NOMO-1 treated with dmso at 0.1 percent for 144 hours (cell line): Measurements from ENCODE around the gene BMF.
A peak's percentile ranks its signal among the peaks of the same experiment; 100 is the strongest.

Source experiments
- DNase-seq: peaks from one replicate; lab custom pipeline; 2025; ENCODE audit not compliant: unreplicated experiment; lab: John Stamatoyannopoulos, UW

Gene BMF

DNA sequence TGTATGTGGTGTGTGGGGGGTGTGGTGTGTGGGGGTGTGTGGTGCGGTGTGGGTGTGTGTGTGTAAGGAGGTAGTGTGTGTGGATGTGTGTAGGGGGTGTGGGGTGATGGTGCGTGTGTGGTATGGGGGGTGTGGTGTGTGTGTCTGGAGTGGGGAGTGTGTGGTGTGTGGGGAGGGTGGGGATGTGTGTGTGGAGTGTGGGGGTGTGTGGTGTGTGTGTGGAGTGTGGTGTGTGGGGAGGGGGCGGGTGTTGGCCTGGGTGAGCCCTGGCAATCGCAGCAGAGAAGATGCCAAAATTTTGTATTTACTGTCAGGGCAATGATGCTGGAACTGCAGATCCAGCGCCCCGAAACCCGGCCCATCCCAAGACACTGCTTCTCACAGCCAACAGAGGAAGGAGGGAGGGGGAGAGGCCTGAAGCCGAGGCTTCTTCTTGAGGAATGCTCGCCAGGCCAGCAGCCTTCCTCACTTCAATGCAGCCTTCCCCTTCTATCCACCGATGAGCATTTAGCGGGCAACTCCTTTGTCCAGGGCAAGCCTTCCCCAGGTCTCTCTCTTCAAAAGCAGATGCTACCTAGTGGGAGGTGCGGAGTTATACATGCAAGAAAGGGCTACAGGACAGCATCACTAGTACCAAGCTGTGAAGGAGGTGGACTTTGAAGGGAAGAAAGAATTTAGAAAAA, 57.8 kb downstream of the BMF start:
- DNase-seq: no peak

DNA sequence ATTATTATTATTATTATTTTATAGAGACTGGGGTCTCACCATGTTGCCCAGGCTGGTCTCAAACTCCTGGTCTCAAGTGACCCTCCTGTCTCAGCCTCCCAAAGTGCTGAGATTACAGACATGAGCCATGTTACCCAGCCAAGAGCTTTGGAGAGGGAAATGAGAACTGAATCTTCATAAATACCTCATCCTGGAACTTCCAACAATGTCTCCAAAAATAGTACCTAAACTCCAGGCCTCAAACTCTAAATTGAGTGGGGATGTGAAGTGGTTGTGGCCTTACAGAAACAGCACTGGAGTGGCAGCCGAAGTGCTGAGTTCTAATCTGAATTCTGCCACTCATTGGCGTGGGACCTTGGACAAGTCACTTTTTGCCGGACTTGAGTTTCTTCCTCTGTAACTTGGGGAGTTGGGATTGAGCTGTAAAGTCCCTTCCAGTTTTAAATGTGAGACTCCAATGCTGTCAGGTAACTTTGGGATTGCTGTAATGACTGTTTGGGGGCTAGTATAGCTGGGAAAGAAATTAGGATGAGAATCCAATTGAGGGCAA, 59.7 kb downstream of the BMF start:
- DNase-seq: no peak

DNA sequence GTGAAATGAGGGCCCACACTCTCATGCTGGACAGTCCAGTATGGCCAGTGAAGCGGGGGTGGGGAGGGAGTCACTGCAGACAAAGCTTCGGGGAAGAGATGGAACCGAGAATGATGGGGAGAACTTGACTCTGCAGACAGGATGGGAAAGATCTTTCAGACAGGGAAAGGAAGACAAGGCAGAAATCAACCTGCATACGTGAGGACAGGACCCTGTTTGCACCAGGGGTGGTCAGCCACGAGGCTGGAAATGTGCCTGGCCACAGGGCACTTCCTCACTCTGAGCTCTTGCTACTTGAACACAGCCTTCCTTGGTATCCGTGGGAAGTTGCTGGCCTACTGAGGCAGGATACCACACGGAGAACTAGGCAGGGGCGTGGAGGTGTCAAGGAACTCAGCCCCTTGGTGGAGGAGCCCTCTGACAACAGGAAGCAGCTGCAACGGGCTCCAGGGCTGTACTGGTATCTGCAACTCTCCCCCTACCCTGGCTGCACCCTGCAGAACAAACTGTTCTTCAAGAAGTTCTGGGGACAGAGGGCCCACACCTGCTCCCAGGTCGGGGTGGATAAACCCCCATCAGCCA, 60.4 kb downstream of the BMF start:
- no peak for DNase-seq

DNA sequence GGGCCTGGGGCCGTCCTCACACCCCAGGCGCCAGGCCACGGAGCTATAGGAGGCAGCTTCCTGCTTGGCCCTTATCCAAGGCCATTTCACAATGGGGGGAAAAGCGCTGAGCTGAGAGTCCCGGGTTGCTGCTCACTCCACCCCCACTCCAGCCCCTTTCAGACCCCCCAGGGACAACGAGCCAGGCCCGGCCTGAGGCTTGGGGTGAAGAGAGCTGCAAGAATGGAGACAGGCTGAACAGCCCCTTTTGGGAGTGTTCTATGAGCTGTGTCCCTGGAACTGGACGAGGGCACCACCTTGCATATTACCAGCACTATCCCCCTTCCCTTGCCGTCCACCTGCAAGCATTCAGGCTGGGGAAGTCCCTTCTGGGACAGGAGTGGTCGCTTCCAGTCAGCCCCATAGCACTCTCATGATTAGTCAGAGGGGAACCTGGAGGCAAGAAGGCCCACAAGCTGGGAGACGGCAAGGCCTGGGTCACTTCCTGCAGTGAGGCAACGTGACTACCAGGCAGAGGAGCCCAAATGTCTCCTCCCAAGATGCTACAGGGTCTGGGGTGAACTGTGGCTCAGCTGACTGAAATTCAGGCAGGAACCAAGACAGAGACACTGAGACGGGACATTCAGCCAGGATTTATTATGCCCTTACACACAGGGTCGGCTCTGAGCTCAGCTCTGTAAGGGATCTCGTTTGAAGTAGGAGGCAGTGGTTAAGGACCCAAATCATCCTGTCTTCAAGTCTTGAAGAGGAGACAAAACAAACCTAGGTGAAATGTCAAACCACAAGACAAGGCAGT, 61.1 kb downstream of the BMF start:
- DNase-seq: peak; percentile 55

DNA sequence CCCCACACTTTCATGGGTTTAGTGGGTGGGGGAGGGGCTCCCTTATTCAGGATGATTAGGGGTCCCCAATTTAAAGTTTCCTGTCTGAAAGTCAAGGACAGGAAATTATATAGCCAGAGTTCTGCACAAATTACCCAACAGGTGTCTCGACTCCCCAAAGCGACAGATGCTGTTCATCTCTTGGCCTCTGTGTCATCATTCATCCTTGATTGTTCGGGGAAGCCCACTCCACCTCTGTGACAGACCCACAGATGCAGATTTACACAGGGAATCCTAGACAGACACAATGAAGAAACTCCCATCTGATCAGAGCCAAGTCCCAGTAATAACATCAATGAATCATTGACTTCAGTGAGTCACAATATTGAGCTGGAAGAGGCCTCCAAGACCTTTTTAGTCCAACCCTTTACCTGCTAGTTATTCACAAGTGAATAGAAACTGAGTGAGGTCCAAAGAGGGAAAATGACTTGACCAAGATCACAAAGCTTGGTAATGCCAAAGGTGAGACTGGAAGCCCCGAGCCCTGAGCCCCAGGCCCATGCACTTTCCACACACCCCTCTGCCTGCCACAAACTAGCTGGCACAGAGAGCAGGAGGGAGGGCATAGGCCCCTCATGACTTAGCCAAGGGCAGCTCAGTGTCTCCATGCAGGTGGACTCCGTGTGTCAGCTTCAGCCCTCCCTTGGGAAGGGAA, 61.8 kb downstream of the BMF start:
- no peak for DNase-seq

DNA sequence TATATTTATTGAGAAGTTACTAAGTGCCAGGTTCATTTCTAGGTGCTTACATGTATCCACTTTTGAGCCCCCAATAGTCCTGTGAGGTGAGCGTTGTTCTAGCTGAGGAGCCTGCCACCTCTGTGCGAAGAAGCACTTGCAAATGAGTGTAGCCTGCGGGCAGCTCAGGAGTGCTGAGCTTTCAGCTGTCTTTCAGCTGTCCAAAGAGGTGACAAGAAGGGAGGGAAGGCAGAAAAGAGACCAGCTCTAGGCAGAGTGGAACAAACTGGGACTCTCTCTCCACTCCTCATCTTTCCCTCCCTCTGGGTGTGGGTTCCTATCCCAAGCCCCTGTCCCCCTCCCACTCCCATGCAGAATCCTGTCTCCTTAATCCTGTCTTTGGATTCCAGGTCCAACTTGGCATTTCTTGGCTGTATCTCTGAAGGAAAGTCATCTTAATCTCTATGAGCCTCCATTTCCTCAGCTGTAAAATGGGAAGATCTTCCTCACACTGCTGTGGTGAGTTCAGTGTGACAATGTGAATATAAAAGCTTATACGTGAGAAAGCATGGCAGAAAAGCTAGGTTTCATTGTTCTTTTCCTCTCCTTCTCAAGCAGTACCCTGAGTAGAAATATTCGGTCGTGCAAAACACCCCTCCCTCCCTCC, 63.0 kb downstream of the BMF start:
- no peak for DNase-seq

DNA sequence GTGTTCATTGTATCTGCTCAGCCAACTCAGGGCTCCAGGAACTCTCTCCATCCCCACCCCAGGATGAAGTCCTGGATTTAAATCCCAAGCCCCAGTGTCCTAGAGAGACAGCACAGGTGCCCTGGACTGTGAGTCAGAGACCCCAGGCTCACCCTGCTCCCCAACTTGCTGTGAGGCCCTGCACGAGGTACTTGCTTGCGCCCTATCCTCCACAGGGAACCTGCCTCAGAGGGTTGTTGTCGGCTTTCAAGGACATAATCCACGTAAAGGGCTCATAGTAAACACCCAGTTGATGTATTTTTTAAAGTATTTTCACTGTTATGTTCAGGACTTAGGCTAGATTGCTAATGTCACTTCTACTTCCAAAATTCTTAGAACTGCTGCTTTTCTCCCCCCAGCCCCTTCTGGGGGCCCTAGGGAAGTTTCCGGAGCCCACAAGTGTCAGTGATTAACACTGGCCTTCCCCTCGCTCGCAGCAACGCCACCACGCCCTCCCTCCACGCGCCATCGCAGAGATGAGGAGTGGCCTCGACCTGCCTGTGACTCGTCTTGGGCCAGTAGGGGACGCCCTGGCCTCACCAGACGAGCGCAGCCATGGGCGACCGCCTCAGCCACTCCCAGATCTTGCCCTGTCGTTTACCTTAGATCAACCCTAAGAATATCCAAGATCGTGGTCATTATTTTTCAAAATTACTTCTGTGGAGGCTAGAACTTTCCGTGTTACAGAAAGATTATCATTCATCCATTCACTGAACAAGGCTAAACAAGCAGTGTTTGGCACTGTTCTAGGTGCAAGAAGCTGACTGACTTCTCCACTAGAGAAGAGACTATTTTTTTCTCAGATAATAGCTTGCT, 63.7 kb downstream of the BMF start:
- DNase-seq: peak; percentile 58

DNA sequence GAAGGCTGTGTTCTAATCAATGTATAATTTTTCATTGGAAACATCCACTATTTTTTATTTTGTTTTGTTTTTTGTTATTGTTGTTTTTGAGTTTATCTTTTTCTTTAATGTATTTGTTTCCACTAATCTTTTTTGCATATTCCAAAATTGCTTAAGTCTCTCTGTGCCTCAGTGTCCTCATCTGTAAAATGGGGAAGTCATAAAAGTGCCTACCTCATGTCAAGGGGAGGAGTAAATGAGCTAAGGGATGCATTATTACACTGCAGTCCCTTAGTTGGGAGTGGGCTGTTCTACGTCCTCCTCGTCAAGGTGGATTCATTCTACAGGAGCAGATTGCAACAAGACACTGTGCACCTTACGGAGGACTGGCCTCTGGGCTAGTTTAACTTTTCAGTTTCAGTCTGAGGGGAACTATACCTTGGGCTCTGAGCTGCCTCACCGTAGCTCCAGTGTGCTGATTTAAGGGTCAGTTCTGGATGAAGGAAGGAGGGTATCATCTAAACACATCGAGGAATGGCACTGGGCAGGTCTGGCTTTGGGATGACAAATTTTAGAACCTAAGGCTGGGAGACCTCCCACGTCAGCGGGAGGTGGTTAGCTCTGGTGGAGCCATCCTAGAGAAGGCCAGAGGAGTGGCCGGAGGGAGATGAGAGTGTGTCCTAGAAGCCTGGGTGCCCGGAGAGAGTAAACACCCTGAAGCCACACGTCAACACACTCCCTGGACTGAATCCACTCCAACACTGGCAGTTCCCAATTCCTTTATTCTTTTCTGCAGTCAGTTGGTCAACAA, 64.6 kb downstream of the BMF start:
- DNase-seq: no peak

DNA sequence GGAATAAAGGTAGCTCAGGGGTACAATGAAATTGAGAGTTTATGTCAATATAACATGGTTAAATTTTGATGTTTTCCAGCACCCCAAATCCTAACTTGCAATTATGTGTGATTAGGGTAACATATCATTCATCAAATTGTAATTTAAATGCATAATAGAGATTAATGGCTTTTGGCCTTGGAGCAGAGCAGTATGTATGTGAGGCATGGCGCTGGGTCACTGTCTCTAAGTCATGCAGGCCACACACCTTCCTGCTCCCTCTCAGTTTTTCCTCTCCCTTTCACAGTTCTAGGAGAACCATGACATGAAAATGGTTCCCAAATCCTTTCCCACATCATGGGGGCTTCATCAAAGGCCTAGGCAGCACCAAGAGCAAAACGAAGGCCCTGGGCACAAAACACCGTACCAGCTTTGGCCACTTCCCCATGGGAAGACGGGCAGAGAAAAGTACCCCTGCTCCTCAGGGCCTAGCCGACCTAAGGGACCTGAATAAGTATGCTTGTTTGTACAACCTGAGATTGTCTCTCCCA, 65.8 kb downstream of the BMF start:
- DNase-seq: no peak

DNA sequence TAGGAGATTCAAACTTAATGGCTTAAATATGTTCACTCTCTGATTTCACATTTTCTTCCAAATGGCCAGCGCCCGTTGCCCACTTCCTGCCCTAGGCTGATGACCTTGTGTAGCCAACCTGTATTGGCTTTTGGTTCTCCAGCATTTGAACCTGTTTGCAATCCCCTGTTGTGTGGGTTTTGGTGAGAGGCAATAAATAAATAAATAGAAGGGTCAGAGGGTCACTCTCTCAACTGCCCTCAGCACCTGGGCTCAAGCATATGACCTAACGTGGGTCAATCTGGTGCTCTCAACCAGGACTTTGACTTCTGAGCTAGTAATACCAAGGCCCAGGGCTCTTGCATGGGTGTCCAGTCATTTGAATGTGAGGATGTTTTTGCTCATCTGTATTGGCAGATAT, 67.9 kb downstream of the BMF start:
- DNase-seq: no peak

DNA sequence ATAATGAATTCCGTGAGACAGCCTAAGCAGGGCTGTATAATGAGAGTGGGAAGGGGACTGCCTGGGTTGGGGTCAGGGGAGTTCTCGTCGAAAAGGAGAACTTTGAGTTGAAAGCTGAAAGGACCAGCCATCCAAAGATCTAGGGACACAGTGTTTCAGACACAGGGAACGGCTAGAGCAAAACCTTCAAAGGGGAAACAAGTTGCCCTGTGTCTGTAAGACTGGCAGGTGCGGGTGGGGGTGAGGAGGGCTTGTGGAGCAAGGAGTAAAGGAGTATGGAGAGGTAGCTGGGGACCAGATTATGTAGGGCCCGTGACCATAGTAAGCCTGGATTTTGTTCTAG, 68.4 kb downstream of the BMF start:
- no peak for DNase-seq

DNA sequence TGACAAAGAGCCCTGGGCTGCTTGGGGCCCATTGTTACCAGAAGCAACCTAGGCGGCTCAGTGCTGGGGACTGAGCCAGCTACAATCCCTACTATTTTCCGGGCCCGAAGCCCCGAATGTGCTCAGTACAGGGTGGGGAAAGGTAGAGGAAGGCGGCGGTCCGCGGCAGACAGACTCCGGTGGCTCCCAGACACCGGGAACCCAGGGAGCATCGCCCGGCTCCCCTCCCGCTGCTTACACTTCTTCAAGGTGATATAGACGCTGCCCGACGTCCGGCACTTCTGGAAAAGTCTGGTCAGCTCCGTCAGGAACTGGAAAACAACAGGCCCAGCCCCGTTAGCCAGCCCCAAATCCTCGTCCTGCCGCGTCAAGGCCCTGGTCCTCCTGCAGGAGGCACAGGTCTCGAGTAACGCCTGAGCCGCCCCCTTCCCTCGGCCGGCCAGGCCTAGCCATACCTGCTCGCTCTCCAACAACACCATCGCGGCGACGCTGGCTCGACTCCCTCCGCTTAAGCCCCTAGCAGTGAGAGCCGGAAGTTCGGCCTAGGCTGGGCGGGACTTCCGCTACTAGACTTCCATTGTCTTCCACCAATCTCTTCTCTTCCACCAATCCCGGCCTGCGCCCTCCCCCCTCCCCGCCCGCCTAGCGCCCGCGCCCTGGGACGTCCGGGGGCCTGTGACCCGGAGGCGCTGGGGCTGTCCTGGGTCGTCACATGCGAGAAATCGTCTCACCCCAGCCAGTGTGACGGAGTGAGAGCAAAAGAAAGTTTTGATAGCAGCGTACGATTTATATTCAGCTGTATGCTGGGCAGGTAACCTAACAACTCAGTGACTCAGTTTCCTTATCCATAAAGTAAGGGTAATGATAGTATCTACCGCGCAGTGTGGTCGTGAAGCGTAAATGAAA, 69.8 kb downstream of the BMF start, which contains the start of gene SRP14:
TSS of gene SRP14 (minus strand) at position 544 of the 906 bp plus-strand sequence. CDS start at position 479, 65 bp downstream.
- DNase-seq: peak; percentile 79

DNA sequence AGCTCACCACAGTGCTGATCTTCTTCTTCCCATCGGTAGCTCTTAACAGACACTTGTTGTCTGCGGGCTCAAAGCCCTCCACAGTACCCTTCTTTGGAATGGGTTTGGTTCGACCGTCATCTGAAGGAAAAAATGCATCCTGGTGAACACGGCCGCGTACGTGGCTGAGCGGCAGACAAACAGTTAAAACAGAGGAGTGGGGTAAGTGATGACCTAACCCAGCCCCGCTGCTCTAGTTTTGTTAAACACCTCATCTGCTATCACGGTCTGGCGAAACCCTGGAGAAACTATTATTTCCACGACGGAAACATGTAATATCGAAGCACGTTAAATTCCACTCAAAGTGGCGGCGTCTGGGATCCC, 70.4 kb downstream of the BMF start:
- no peak for DNase-seq
